ENCODE results near the gene BAHCC1.

DNA sequence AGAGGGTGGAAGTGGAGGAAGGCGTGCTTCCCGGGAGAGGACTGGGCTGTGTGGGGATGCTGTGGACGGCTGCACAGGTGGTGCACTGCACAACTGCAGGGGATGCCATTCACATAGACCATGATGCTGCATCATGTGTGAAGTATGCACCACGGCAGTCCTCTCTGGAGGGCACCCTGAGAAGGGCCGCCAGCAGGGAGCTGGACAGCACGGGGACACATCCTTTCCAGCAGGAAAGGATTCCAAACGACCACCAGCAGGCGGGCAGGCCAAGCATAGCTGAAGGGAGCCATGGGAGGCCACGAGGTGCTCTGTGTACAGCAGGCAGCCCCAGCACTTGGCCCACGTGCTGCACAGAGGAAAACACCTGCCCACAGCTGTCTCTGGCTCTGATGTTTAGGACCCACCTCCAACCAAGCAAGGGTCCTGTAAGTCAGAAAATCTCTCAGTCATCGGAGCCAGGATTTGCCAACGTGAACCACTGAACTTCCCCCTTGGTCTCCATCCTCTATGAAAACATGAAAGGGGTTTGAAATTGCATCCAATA lies 107.3 kb downstream of the BAHCC1 start:
- TF ChIP-seq, protein P1, sequence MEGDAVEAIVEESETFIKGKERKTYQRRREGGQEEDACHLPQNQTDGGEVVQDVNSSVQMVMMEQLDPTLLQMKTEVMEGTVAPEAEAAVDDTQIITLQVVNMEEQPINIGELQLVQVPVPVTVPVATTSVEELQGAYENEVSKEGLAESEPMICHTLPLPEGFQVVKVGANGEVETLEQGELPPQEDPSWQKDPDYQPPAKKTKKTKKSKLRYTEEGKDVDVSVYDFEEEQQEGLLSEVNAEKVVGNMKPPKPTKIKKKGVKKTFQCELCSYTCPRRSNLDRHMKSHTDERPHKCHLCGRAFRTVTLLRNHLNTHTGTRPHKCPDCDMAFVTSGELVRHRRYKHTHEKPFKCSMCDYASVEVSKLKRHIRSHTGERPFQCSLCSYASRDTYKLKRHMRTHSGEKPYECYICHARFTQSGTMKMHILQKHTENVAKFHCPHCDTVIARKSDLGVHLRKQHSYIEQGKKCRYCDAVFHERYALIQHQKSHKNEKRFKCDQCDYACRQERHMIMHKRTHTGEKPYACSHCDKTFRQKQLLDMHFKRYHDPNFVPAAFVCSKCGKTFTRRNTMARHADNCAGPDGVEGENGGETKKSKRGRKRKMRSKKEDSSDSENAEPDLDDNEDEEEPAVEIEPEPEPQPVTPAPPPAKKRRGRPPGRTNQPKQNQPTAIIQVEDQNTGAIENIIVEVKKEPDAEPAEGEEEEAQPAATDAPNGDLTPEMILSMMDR (conservative IDR thresholded peaks at IDR 0.05; ENCODE audit: low read length), result no peak
- TF ChIP-seq EZH2phosphoT487 (IDR thresholded peaks at IDR 0.05; ENCODE audit: borderline replicate concordance), result no peak
